ENCODE measurements around the gene PRICKLE2.

PRICKLE2 gene

GRCh38 chr3:64152676-64153466 is 72.4 kb downstream of the PRICKLE2 start:
- no peak for DNase-seq

- no peak for DNase-seq
Observed at GRCh38 chr3:64152086-64152485, 73.2 kb downstream of the PRICKLE2 start.

- DNase-seq, result no peak
Observed at GRCh38 chr3:64151342-64151871, 73.9 kb downstream of the PRICKLE2 start.

GRCh38 chr3:64150623-64151207 is 74.6 kb downstream of the PRICKLE2 start:
- no peak for DNase-seq

GRCh38 chr3:64149886-64150285 is 75.4 kb downstream of the PRICKLE2 start:
- no peak for DNase-seq

- DNase-seq, result no peak
Observed at GRCh38 chr3:64148955-64149653, 76.2 kb downstream of the PRICKLE2 start.

GRCh38 chr3:64147211-64147610 is 78.1 kb downstream of the PRICKLE2 start:
- DNase-seq, result no peak

GRCh38 chr3:64145438-64145837 is 79.8 kb downstream of the PRICKLE2 start:
- no peak for DNase-seq

- DNase-seq, result no peak
Observed at GRCh38 chr3:64144241-64144900, 80.9 kb downstream of the PRICKLE2 start.

- no peak for DNase-seq
Observed at GRCh38 chr3:64143409-64144130, 81.7 kb downstream of the PRICKLE2 start.

GRCh38 chr3:64141476-64141875 is 83.8 kb downstream of the PRICKLE2 start:
- DNase-seq, result no peak

GRCh38 chr3:64140651-64141050 is 84.6 kb downstream of the PRICKLE2 start:
- no peak for DNase-seq

- no peak for DNase-seq
Observed at GRCh38 chr3:64138656-64139375, 86.5 kb downstream of the PRICKLE2 start.

GRCh38 chr3:64138046-64138445 is 87.2 kb downstream of the PRICKLE2 start:
- no peak for DNase-seq

- no peak for DNase-seq
Observed at GRCh38 chr3:64134882-64135281, 90.4 kb downstream of the PRICKLE2 start.

GRCh38 chr3:64133987-64134386 is 91.3 kb downstream of the PRICKLE2 start:
- no peak for DNase-seq

- no peak for DNase-seq
Observed at GRCh38 chr3:64133272-64133671, 92.0 kb downstream of the PRICKLE2 start.

- DNase-seq, result no peak
Observed at GRCh38 chr3:64131725-64132469, 93.4 kb downstream of the PRICKLE2 start.

GRCh38 chr3:64130436-64130835 is 94.8 kb downstream of the PRICKLE2 start:
- no peak for DNase-seq

GRCh38 chr3:64129581-64129980 is 95.7 kb downstream of the PRICKLE2 start:
- DNase-seq, result no peak

GRCh38 chr3:64129106-64129505 is 96.2 kb downstream of the PRICKLE2 start:
- no peak for DNase-seq
